Hepatocyte (in vitro differentiated cells): Measurements from ENCODE around the gene MT3. TPM values are rescaled to one million over a fixed set of nuclear protein-coding genes. Genes with fewer than 3 reads are reported as not detected.

Experiments
- DNase-seq: peaks from one replicate; pipeline ENCODE4 v3.0.0-alpha.2; 2016; ENCODE audit warnings: low spot score
- H2AFZ ChIP-seq: fragments of 200-600 bp; sonication (generic); 2 replicates; pipeline ENCODE4 v1.6.0; 2016; ENCODE audit warnings: antibody characterized with exemption, mild to moderate bottlenecking
- H3K27ac ChIP-seq: fragments of 200-600 bp; sonication (generic); 2 replicates; pipeline ENCODE4 v1.5.1; 2016; ENCODE audit warnings: mild to moderate bottlenecking
- H3K27me3 ChIP-seq: fragments of 200-600 bp; sonication (generic); 2 replicates; pipeline ENCODE4 v1.6.1; 2016
- H3K36me3 ChIP-seq: fragments of 200-600 bp; sonication (generic); replicated peaks from 2 replicates; pipeline ENCODE4 v1.5.1; 2016; ENCODE audit warnings: low read depth; ENCODE audit not compliant: insufficient read depth
- H3K4me1 ChIP-seq: fragments of 200-600 bp; sonication (generic); 2 replicates; pipeline ENCODE4 v1.5.1; 2016; ENCODE audit warnings: mild to moderate bottlenecking, moderate library complexity; ENCODE audit not compliant: insufficient read depth
- H3K4me2 ChIP-seq: fragments of 200-600 bp; sonication (generic); 2 replicates; pipeline ENCODE4 v1.6.0; 2016
- H3K4me3 ChIP-seq: fragments of 200-600 bp; sonication (generic); 2 replicates; pipeline ENCODE4 v1.5.1; 2016; ENCODE audit warnings: mild to moderate bottlenecking
- H3K79me2 ChIP-seq: fragments of 200-600 bp; sonication (generic); 2 replicates; pipeline ENCODE4 v1.6.0; 2017; ENCODE audit warnings: mild to moderate bottlenecking
- H3K9me2 ChIP-seq: fragments of 200-600 bp; sonication (generic); replicated peaks from 2 replicates; pipeline ENCODE4 v1.6.0; 2017; ENCODE audit warnings: mild to moderate bottlenecking; ENCODE audit not compliant: insufficient read depth
- H3K9me3 ChIP-seq: fragments of 200-600 bp; sonication (generic); 2 replicates; pipeline ENCODE4 v1.5.1; 2016; ENCODE audit warnings: low read depth, mild to moderate bottlenecking
- H4K20me1 ChIP-seq: fragments of 200-600 bp; sonication (generic); 2 replicates; pipeline ENCODE4 v1.6.0; 2016; ENCODE audit warnings: mild to moderate bottlenecking; ENCODE audit not compliant: insufficient read depth, poor library complexity, severe bottlenecking
- CTCF ChIP-seq: fragments of 200-600 bp; sonication (generic); IDR thresholded peaks from 2 replicates; pipeline ENCODE4 v1.5.1; 2016; ENCODE audit warnings: antibody characterized with exemption, mild to moderate bottlenecking; ENCODE audit not compliant: poor library complexity
- EZH2 ChIP-seq: fragments of 200-600 bp; sonication (generic); IDR thresholded peaks from 2 replicates; pipeline ENCODE4 v1.6.1; 2016; ENCODE audit warnings: antibody characterized with exemption, mild to moderate bottlenecking, borderline replicate concordance
- EZH2phosphoT487 ChIP-seq: fragments of 200-600 bp; sonication (generic); IDR thresholded peaks from one replicate; pipeline ENCODE4 v1.6.1; 2018; ENCODE audit warnings: antibody characterized with exemption, mild to moderate bottlenecking, low read depth, moderate library complexity; ENCODE audit not compliant: unreplicated experiment, severe bottlenecking
- WGBS: methylation state at CpG from one replicate; pipeline ENCODE4 v1.1.6; 2016; ENCODE audit warnings: low lambda C conversion rate; ENCODE audit errors: missing lambda C conversion rate; 5-methylcytosine and 5-hydroxymethylcytosine counted together
- polyA plus RNA-seq: library from polyadenylated mRNA; unstranded; fragments of >200 nt; fragmentation: Nextera tagmentation; extraction: Ambion mirVana; gene quantifications from 2 replicates; pipeline ENCODE4 v1.2.1, GENCODE V29; 2016
- total RNA-seq: library from RNA; depleted of rRNA; stranded (reverse); fragments of >200 nt; gene quantifications from 2 replicates; pipeline ENCODE4 v1.2.3, GENCODE V29; 2014

The MT3 gene
- total and polyA plus RNA-seq, 2 experiments from 2014 or later, result not detected

- no peak for DNase-seq
- Histone ChIP-seq H3K9me2 (no peaks in the 10 kb centered on the region), H3K4me3 (no peak overlapping the region), H3K36me3 (no peaks in the 10 kb centered on the region), H3K79me2 (no peaks in the 10 kb centered on the region), H3K4me2 (no peak overlapping the region), H4K20me1 (no peaks in the 10 kb centered on the region), H3K9me3 (no peaks in the 10 kb centered on the region), H3K27ac (no peak overlapping the region), H3K27me3 (peaks cover 22% of the 10 kb centered on the region), H2AFZ (no peak overlapping the region), H3K4me1 (peaks cover 3% of the 10 kb centered on the region)
- 90% methylated on average over 5 of the region's 5 CpGs for WGBS
- TF ChIP-seq EZH2phosphoT487, result no peak
- no peak for TF ChIP-seq EZH2
- TF ChIP-seq CTCF, result no peak
Measured at GRCh38 chr16:56594292-56594619, 4.9 kb downstream of the MT3 start.

GRCh38 chr16:56600398-56600999 lies 11.2 kb downstream of the MT3 start:
- peak; percentile 39 for DNase-seq
- H3K4me2 ChIP-seq, result no peak overlapping the region
- H3K27me3 ChIP-seq, result peaks cover 4% of the 10 kb centered on the region
- no peaks in the 10 kb centered on the region for H4K20me1 ChIP-seq
- TF ChIP-seq CTCF, result peak; percentile 51
- TF ChIP-seq EZH2, result no peak
- 46% methylated on average over 8 of the region's 8 CpGs for WGBS
- no peak overlapping the region for H3K27ac ChIP-seq
- H2AFZ ChIP-seq, result no peak overlapping the region
- no peaks in the 10 kb centered on the region for H3K4me1 ChIP-seq
- no peaks in the 10 kb centered on the region for H3K36me3 ChIP-seq
- no peaks in the 10 kb centered on the region for H3K9me2 ChIP-seq
- no peaks in the 10 kb centered on the region for H3K79me2 ChIP-seq
- H3K9me3 ChIP-seq, result no peaks in the 10 kb centered on the region
- no peak overlapping the region for H3K4me3 ChIP-seq

- no peaks in the 10 kb centered on the region for H3K36me3 ChIP-seq
- no peak for DNase-seq
- no peaks in the 10 kb centered on the region for H3K9me2 ChIP-seq
- H3K79me2 ChIP-seq, result no peaks in the 10 kb centered on the region
- H3K27me3 ChIP-seq, result peaks cover 4% of the 10 kb centered on the region
- H3K4me1 ChIP-seq, result no peaks in the 10 kb centered on the region
- no peak for TF ChIP-seq EZH2phosphoT487
- TF ChIP-seq CTCF, result no peak
- TF ChIP-seq EZH2, result no peak
- H3K4me3 ChIP-seq, result no peak overlapping the region
- no peak overlapping the region for H3K27ac ChIP-seq
- H3K9me3 ChIP-seq, result no peaks in the 10 kb centered on the region
- H2AFZ ChIP-seq, result no peak overlapping the region
- 60% methylated on average over 9 of the region's 9 CpGs for WGBS
- H3K4me2 ChIP-seq, result no peak overlapping the region
- H4K20me1 ChIP-seq, result no peaks in the 10 kb centered on the region
Measured at GRCh38 chr16:56601325-56601724, 12.0 kb downstream of the MT3 start.

- 57% methylated on average over 4 of the region's 4 CpGs for WGBS
- no peaks in the 10 kb centered on the region for H3K36me3 ChIP-seq
- H3K4me3 ChIP-seq, result no peak overlapping the region
- no peaks in the 10 kb centered on the region for H3K79me2 ChIP-seq
- no peaks in the 10 kb centered on the region for H3K9me3 ChIP-seq
- H3K9me2 ChIP-seq, result no peaks in the 10 kb centered on the region
- no peak overlapping the region for H2AFZ ChIP-seq
- peak; percentile 48 for DNase-seq
- H3K27me3 ChIP-seq, result no peaks in the 10 kb centered on the region
- no peaks in the 10 kb centered on the region for H4K20me1 ChIP-seq
- H3K27ac ChIP-seq, result no peak overlapping the region
- H3K4me2 ChIP-seq, result no peak overlapping the region
- TF ChIP-seq CTCF, result peak; percentile 34
- TF ChIP-seq EZH2, result no peak
- peaks cover 15% of the 10 kb centered on the region for H3K4me1 ChIP-seq
Measured at GRCh38 chr16:56603589-56603988, 14.3 kb downstream of the MT3 start.
